Lung (tissue), 12 donors: ENCODE results near the gene NFIA. TPM values are rescaled to one million over a fixed set of nuclear protein-coding genes. Genes with fewer than 3 reads are reported as not detected.

Source experiments
- ATAC-seq: fragments of 200-7000 bp; cut with Tn5 transposase; one replicate; pipeline ENCODE4 v1.9.1; 2020; ENCODE audit warnings: moderate number of reproducible peaks; ENCODE audit not compliant: insufficient read depth, low FRiP score
- DNase-seq, 3 donors: peaks; one replicate each; pipeline ENCODE4 v3.0.0-alpha.2; 2013 to 2017
- H3K27ac ChIP-seq, 2 donors: one replicate each; pipeline ENCODE4 v1.5.1; 2013; ENCODE audit warnings: mild to moderate bottlenecking in 2 of 2, moderate library complexity in 2 of 2, control low read depth in 1 of 2, inconsistent platforms in 1 of 2, low read depth in 1 of 2, low read length in 1 of 2
- H3K27me3 ChIP-seq, 3 donors: one replicate each; pipeline ENCODE4 v1.5.1; 2013; ENCODE audit warnings: low read length in 2 of 3; ENCODE audit not compliant: control insufficient read depth in 3 of 3, insufficient read depth in 3 of 3
- H3K36me3 ChIP-seq, 4 donors: one replicate each; pipeline ENCODE4 v1.5.1; 2013; ENCODE audit warnings: low read length in 4 of 4, mild to moderate bottlenecking in 1 of 4, moderate library complexity in 1 of 4; ENCODE audit not compliant: control insufficient read depth in 4 of 4, insufficient read depth in 4 of 4
- H3K4me1 ChIP-seq, 5 donors: one replicate each; pipeline ENCODE4 v1.5.1; 2013; ENCODE audit warnings: low read length in 5 of 5, mild to moderate bottlenecking in 2 of 5, moderate library complexity in 1 of 5; ENCODE audit not compliant: control insufficient read depth in 5 of 5, insufficient read depth in 5 of 5
- H3K4me3 ChIP-seq: one replicate; pipeline ENCODE4 v1.5.1; 2013; ENCODE audit warnings: mild to moderate bottlenecking, control low read depth, moderate library complexity
- H3K9ac ChIP-seq, 2 donors: one replicate each; pipeline ENCODE4 v1.5.1; 2013; ENCODE audit warnings: low read length in 2 of 2, control low read depth in 1 of 2; ENCODE audit not compliant: insufficient read depth in 1 of 2
- H3K9me3 ChIP-seq, 4 donors: one replicate each; pipeline ENCODE4 v1.5.1; 2013; ENCODE audit warnings: low read length in 3 of 4, mild to moderate bottlenecking in 1 of 4, moderate library complexity in 1 of 4; ENCODE audit not compliant: control insufficient read depth in 4 of 4, insufficient read depth in 3 of 4
- CTCF ChIP-seq: IDR thresholded peaks from 2 replicates; pipeline ENCODE4 v1.5.1; 2012; ENCODE audit warnings: mild to moderate bottlenecking; ENCODE audit errors: control extremely low read depth, extremely low read depth
- WGBS, 2 donors: extraction: QIAGEN DNeasy Blood & Tissue Kit; methylation state at CpG; one replicate each; pipeline ENCODE4 v1.1.7; 2013; 5-methylcytosine and 5-hydroxymethylcytosine counted together
- polyA plus RNA-seq, 2 donors: library from polyadenylated mRNA; stranded (reverse); fragments of 200-250 nt; gene quantifications; one replicate each; pipeline ENCODE4 v1.2.1, GENCODE V29; 2013
- total RNA-seq, 2 donors: library from RNA; depleted of rRNA in 1 of 2; stranded (reverse); fragments of >200 nt in 1 of 2; gene quantifications; one replicate each; pipeline ENCODE4 v1.2.1, GENCODE V29; 2014 to 2021
- donor health status: control.
- donor health status: control.
- donor health status: Bipolar disorder and iron deficiency.
- donor health status: healthy.
- donor health status: DM: yes; HTN: yes; CAD: no.

The NFIA gene
- total and polyA plus RNA-seq, 4 donors = 3.0 to 63.4 (median 34.2) TPM

- H3K4me3 ChIP-seq = no peak overlapping the region
- H3K27ac ChIP-seq = peak overlapping the region; percentile 85 to 97
- TF ChIP-seq CTCF = no peak
- H3K9ac ChIP-seq = peak overlapping the region in 1 of 2 donors; percentile 82
- WGBS, 2 donors = 14 to 15% methylated on average over 3 of the region's 3 CpGs
- ATAC-seq = peak; percentile 22
- peaks cover 0 to 46% (median 17%) of the 10 kb centered on the region in 5 donors for H3K4me1 ChIP-seq
- no peak for DNase-seq
- no peaks in the 10 kb centered on the region for H3K9me3 ChIP-seq
- no peaks in the 10 kb centered on the region for H3K36me3 ChIP-seq
- H3K27me3 ChIP-seq = no peaks in the 10 kb centered on the region
Observed at GRCh38 chr1:61184714-61185106, 102.3 kb downstream of the NFIA start.

- WGBS, 2 donors = 72 to 88% methylated on average over 1 of the region's 1 CpG
- Histone ChIP-seq H3K27ac (no peak overlapping the region), H3K9ac (no peak overlapping the region), H3K4me1 (peaks cover 0 to 37% (median 22%) of the 10 kb centered on the region in 5 donors), H3K4me3 (no peak overlapping the region), H3K27me3 (no peaks in the 10 kb centered on the region), H3K9me3 (no peaks in the 10 kb centered on the region), H3K36me3 (no peaks in the 10 kb centered on the region)
- TF ChIP-seq CTCF = no peak
- ATAC-seq = no peak
- DNase-seq = no peak
Observed at GRCh38 chr1:61186753-61187152, 104.4 kb downstream of the NFIA start.

GRCh38 chr1:61187352-61188086, 105.2 kb downstream of the NFIA start:
- Histone ChIP-seq H3K27me3 (no peaks in the 10 kb centered on the region), H3K4me3 (no peak overlapping the region), H3K27ac (peak overlapping the region in 1 of 2 donors; percentile 23), H3K4me1 (peaks cover 0 to 30% (median 22%) of the 10 kb centered on the region in 5 donors), H3K9ac (no peak overlapping the region), H3K9me3 (no peaks in the 10 kb centered on the region), H3K36me3 (no peaks in the 10 kb centered on the region)
- no peak for ATAC-seq
- no peak for TF ChIP-seq CTCF
- DNase-seq = no peak
- WGBS, 2 donors = 91 to 93% methylated on average over 10 of the region's 10 CpGs
